Testis (tissue), 2 donors: ENCODE data around the gene METTL17.

Experiments used
- CTCF ChIP-seq, 3 experiments: fragments of 450-650 bp in 2 of 3; fragments of 200-600 bp in 1 of 3; sonication (generic) in 1 of 3; IDR thresholded peaks; one replicate each; pipeline ENCODE4 v1.5.1; 2016 to 2019; ENCODE audit warnings: antibody characterized with exemption in 3 of 3, mild to moderate bottlenecking in 2 of 3, moderate library complexity in 1 of 3
- POLR2A ChIP-seq: fragments of 450-650 bp; IDR thresholded peaks from one replicate; pipeline ENCODE4 v1.6.1; 2017; ENCODE audit warnings: antibody characterized with exemption, mild to moderate bottlenecking, moderate library complexity

- TF ChIP-seq POLR2A (no peak), CTCF (IDR thresholded peaks at IDR 0.05) (peak; percentile 68 to 94 (median 72))
Observed at GRCh38 chr14:20970983-20971704, 18.6 kb upstream of the METTL17 start.
